Activated CD8-positive, alpha-beta memory T cell treated with anti-CD3 and anti-CD28 coated beads, Interleukin-2, amount 10 ng/mL, durations not matched to agents 7 days and 5 days (primary cell): ENCODE results near the gene RASGEF1C. TPM values are rescaled to one million over a fixed set of nuclear protein-coding genes. Genes with fewer than 3 reads are reported as not detected.

Source experiments
- ATAC-seq: fragments of 150-1000 bp; cut with Tn5 transposase; one replicate; pipeline ENCODE4 v1.10.0; 2021; ENCODE audit warnings: moderate library complexity
- CTCF ChIA-PET: fragments of 350-600 bp; sonication (Branson Sonifier 250); formaldehyde crosslinking; loops from one replicate; lab custom pipeline; 2021; ENCODE audit warnings: antibody characterized with exemption; lab: Charles Lee
- DNase-seq: peaks from one replicate; pipeline ENCODE4 v3.0.0-alpha.2; 2020
- H3K27ac Mint-ChIP-seq: one replicate; pipeline ENCODE4 v1.8.0; 2021; ENCODE audit warnings: mild to moderate bottlenecking, mixed read lengths
- H3K27me3 Mint-ChIP-seq: one replicate; pipeline ENCODE4 v1.8.0; 2021; ENCODE audit warnings: mixed read lengths
- H3K36me3 Mint-ChIP-seq: one replicate; pipeline ENCODE4 v1.8.0; 2021; ENCODE audit warnings: mild to moderate bottlenecking, mixed read lengths
- H3K4me1 Mint-ChIP-seq: one replicate; pipeline ENCODE4 v1.8.0; 2021; ENCODE audit warnings: mixed read lengths
- H3K4me3 Mint-ChIP-seq: one replicate; pipeline ENCODE4 v1.8.0; 2021; ENCODE audit warnings: mild to moderate bottlenecking, moderate library complexity, mixed read lengths
- H3K9me3 Mint-ChIP-seq: one replicate; pipeline ENCODE4 v1.8.0; 2022; ENCODE audit warnings: low read depth, mixed read lengths
- total RNA-seq, 2 experiments: library from RNA; stranded (reverse); gene quantifications; one replicate each; pipeline ENCODE4 v1.2.3, GENCODE V29; 2021

The RASGEF1C gene
- total RNA-seq, 2 experiments from 2014 or later: not detected

GRCh38 chr5:180138214-180138975 lies 70.6 kb downstream of the RASGEF1C start:
- Mint-ChIP-seq H3K27ac (no peak overlapping the region), H3K4me3 (no peak overlapping the region), H3K4me1 (peaks cover 9% of the 10 kb centered on the region), H3K27me3 (no peaks in the 10 kb centered on the region), H3K9me3 (no peaks in the 10 kb centered on the region), H3K36me3 (no peaks in the 10 kb centered on the region)
- DNase-seq (peak; percentile 34), ATAC-seq (no peak)
- CTCF ChIA-PET: no interaction called here

- peak; percentile 23 for DNase-seq
- Mint-ChIP-seq H3K36me3 (no peaks in the 10 kb centered on the region), H3K4me1 (peaks cover 9% of the 10 kb centered on the region), H3K27me3 (no peaks in the 10 kb centered on the region), H3K4me3 (no peak overlapping the region), H3K9me3 (no peaks in the 10 kb centered on the region), H3K27ac (no peak overlapping the region)
- CTCF ChIA-PET: no interaction called here
- no peak for ATAC-seq
These were observed 71.4 kb downstream of the RASGEF1C start for GRCh38 chr5:180137401-180138213.

- no peaks in the 10 kb centered on the region for H3K27me3 Mint-ChIP-seq
- ATAC-seq (no peak), DNase-seq (peak; percentile 35)
- no peaks in the 10 kb centered on the region for H3K36me3 Mint-ChIP-seq
- H3K4me1 Mint-ChIP-seq: peaks cover 9% of the 10 kb centered on the region
- H3K4me3 Mint-ChIP-seq: no peak overlapping the region
- H3K9me3 Mint-ChIP-seq: no peaks in the 10 kb centered on the region
- CTCF ChIA-PET: no interaction called here
- H3K27ac Mint-ChIP-seq: no peak overlapping the region
These were observed 72.2 kb downstream of the RASGEF1C start for GRCh38 chr5:180136630-180137381.

- H3K36me3 Mint-ChIP-seq: no peaks in the 10 kb centered on the region
- CTCF ChIA-PET: no interaction called here
- H3K9me3 Mint-ChIP-seq: no peaks in the 10 kb centered on the region
- H3K27ac Mint-ChIP-seq: no peak overlapping the region
- H3K4me1 Mint-ChIP-seq: peaks cover 9% of the 10 kb centered on the region
- DNase-seq (peak; percentile 36), ATAC-seq (no peak)
- no peaks in the 10 kb centered on the region for H3K27me3 Mint-ChIP-seq
- no peak overlapping the region for H3K4me3 Mint-ChIP-seq
These were observed 72.9 kb downstream of the RASGEF1C start for GRCh38 chr5:180135967-180136629.

- DNase-seq: peak; percentile 59
- H3K27ac Mint-ChIP-seq: no peak overlapping the region
These were observed 73.7 kb downstream of the RASGEF1C start for GRCh38 chr5:180135128-180135955.

GRCh38 chr5:180133971-180134508 lies 75.0 kb downstream of the RASGEF1C start:
- ATAC-seq: no peak
- peaks cover 9% of the 10 kb centered on the region for H3K4me1 Mint-ChIP-seq
- H3K4me3 Mint-ChIP-seq: no peak overlapping the region
- no peak overlapping the region for H3K27ac Mint-ChIP-seq
- peak; percentile 38 for DNase-seq
- H3K27me3 Mint-ChIP-seq: no peaks in the 10 kb centered on the region
- CTCF ChIA-PET: interaction anchor here (1.1 kb wide), 1 partner anchor 182 kb away, joined by 3 read pairs; no protein-coding TSS in a partner anchor
- H3K36me3 Mint-ChIP-seq: no peaks in the 10 kb centered on the region
- no peaks in the 10 kb centered on the region for H3K9me3 Mint-ChIP-seq

More at GRCh38 chr5:180135128-180135955, 73.7 kb downstream of the RASGEF1C start:
- CTCF ChIA-PET: no interaction called here
- Mint-ChIP-seq H3K4me1 (peaks cover 9% of the 10 kb centered on the region), H3K4me3 (no peak overlapping the region), H3K9me3 (no peaks in the 10 kb centered on the region), H3K27me3 (no peaks in the 10 kb centered on the region), H3K36me3 (no peaks in the 10 kb centered on the region)
- ATAC-seq: peak; percentile 63

- no peak for ATAC-seq
- Mint-ChIP-seq H3K4me1 (peaks cover 9% of the 10 kb centered on the region), H3K27me3 (no peaks in the 10 kb centered on the region), H3K4me3 (no peak overlapping the region), H3K36me3 (no peaks in the 10 kb centered on the region), H3K27ac (no peak overlapping the region), H3K9me3 (no peaks in the 10 kb centered on the region)
- CTCF ChIA-PET: interaction anchor here (1.1 kb wide), 1 partner anchor 182 kb away, joined by 3 read pairs; no protein-coding TSS in a partner anchor
- peak; percentile 5 for DNase-seq
These were observed 75.5 kb downstream of the RASGEF1C start for GRCh38 chr5:180133551-180133950.

GRCh38 chr5:180133060-180133459 lies 76.0 kb downstream of the RASGEF1C start:
- no peaks in the 10 kb centered on the region for H3K9me3 Mint-ChIP-seq
- ATAC-seq (no peak), DNase-seq (peak; percentile 22)
- CTCF ChIA-PET: interaction anchor here (1.1 kb wide), 1 partner anchor 183 kb away, joined by 3 read pairs; no protein-coding TSS in a partner anchor
- peaks cover 9% of the 10 kb centered on the region for H3K4me1 Mint-ChIP-seq
- H3K27ac Mint-ChIP-seq: no peak overlapping the region
- H3K27me3 Mint-ChIP-seq: no peaks in the 10 kb centered on the region
- no peaks in the 10 kb centered on the region for H3K36me3 Mint-ChIP-seq
- no peak overlapping the region for H3K4me3 Mint-ChIP-seq

GRCh38 chr5:180130876-180131740 lies 77.9 kb downstream of the RASGEF1C start:
- H3K9me3 Mint-ChIP-seq: no peaks in the 10 kb centered on the region
- H3K36me3 Mint-ChIP-seq: no peaks in the 10 kb centered on the region
- peak; percentile 37 for DNase-seq
- ATAC-seq: no peak
- H3K4me1 Mint-ChIP-seq: peaks cover 11% of the 10 kb centered on the region
- H3K27me3 Mint-ChIP-seq: peaks cover 7% of the 10 kb centered on the region
- no peak overlapping the region for H3K4me3 Mint-ChIP-seq
- no peak overlapping the region for H3K27ac Mint-ChIP-seq
- CTCF ChIA-PET: no interaction called here

GRCh38 chr5:180130291-180130869 lies 78.6 kb downstream of the RASGEF1C start:
- no peaks in the 10 kb centered on the region for H3K9me3 Mint-ChIP-seq
- no peak overlapping the region for H3K4me3 Mint-ChIP-seq
- no peak for ATAC-seq
- CTCF ChIA-PET: no interaction called here
- H3K4me1 Mint-ChIP-seq: peaks cover 9% of the 10 kb centered on the region
- no peak overlapping the region for H3K27ac Mint-ChIP-seq
- peak; percentile 28 for DNase-seq
- no peaks in the 10 kb centered on the region for H3K36me3 Mint-ChIP-seq
- peaks cover 7% of the 10 kb centered on the region for H3K27me3 Mint-ChIP-seq
